Stomach smooth muscle (tissue), 2 donors: ENCODE results near the gene KRAS.
"Not testable (repeated sequence)": the region's sequence is repeated elsewhere in the genome, so short reads cannot be mapped to it uniquely, and the experiment has no call there.

ENCODE experiments used
- H3K27ac ChIP-seq: one replicate; pipeline ENCODE4 v1.7.0; 2013; ENCODE audit warnings: mild to moderate bottlenecking, low read length, inconsistent platforms
- H3K27me3 ChIP-seq, 2 donors: one replicate each; pipeline ENCODE4 v1.7.0; 2013; ENCODE audit warnings: low read length in 2 of 2; ENCODE audit not compliant: insufficient read depth in 2 of 2, control insufficient read depth in 1 of 2
- H3K36me3 ChIP-seq, 2 donors: one replicate each; pipeline ENCODE4 v1.7.0; 2013; ENCODE audit warnings: low read length in 2 of 2; ENCODE audit not compliant: control insufficient read depth in 2 of 2, insufficient read depth in 2 of 2
- H3K4me1 ChIP-seq: one replicate; pipeline ENCODE4 v1.7.0; 2013; ENCODE audit warnings: low read length; ENCODE audit not compliant: control insufficient read depth, insufficient read depth
- H3K4me3 ChIP-seq, 2 donors: one replicate each; pipeline ENCODE4 v1.7.0; 2013; ENCODE audit warnings: low read length in 2 of 2
- H3K9ac ChIP-seq, 2 donors: one replicate each; pipeline ENCODE4 v1.7.0; 2013; ENCODE audit warnings: low read length in 2 of 2, mild to moderate bottlenecking in 1 of 2
- H3K9me3 ChIP-seq, 2 donors: one replicate each; pipeline ENCODE4 v1.7.0; 2013; ENCODE audit warnings: low read length in 2 of 2; ENCODE audit not compliant: control insufficient read depth in 2 of 2
- donor health status: healthy.
- donor health status: Pancreatic carcinoma.

KRAS gene

DNA sequence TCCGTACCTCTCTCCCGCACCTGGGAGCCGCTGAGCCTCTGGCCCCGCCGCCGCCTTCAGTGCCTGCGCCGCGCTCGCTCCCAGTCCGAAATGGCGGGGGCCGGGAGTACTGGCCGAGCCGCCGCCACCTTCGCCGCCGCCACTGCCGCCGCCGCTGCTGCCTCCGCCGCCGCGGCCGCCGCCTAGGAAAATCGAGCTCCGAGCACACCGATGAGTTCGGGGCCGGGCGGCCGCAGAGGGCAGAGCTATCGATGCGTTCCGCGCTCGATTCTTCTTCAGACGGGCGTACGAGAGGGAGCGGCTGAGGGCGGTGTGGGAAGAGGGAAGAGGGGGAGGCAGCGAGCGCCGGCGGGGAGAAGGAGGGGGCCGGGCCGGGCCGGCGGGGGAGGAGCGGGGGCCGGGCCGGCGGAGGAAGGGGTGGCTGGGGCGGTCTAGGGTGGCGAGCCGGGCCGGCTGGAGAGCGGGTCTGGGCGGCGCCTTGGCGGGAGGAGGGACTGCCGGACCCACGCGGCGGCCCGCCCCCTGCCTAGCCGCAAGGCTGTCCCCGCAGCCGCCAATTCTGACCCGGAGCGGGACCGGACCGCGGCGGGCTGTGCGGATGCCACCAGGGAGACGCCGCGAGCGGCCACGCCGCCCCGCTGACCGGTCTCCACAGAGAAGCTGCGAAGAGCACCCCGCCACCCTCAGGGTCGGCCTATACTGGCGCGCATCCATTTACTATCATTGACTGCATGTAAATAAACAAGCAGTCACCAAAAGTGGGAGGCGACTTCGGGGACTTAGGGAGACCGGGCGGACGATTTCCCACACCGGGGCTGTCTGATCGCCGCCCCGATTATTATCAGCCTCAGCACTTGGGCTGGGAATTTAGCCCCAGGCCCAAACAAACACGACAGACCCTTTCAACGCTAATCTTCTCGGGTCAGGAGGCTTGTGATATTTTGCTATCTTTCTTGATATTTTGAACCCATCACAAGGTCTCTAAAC is at the start of gene KRAS:
Gene KRAS, minus strand, starts transcription at position 186 of the 987 bp plus-strand sequence.
- peak within 1 kb of the TSS; percentile 87 to 91 for H3K4me3 ChIP-seq
- no peaks in the 10 kb centered on the region for H3K9me3 ChIP-seq
- H3K4me1 ChIP-seq = peaks cover 2% of the 10 kb centered on the region
- H3K9ac ChIP-seq = peak within 1 kb of the TSS; percentile 71 to 72
- no peaks in the 10 kb centered on the region for H3K36me3 ChIP-seq
- H3K27ac ChIP-seq = peak within 1 kb of the TSS; percentile 77
- H3K27me3 ChIP-seq = no peaks in the 10 kb centered on the region

- no peaks in the 10 kb centered on the region for H3K4me1 ChIP-seq
- H3K9me3 ChIP-seq = no peaks in the 10 kb centered on the region
These were observed 45.7 kb upstream of the KRAS start for GRCh38 chr12:25296381-25296780.

GRCh38 chr12:25295361-25295760 is 44.6 kb upstream of the KRAS start:
- Histone ChIP-seq H3K27ac (no peak overlapping the region), H3K27me3 (no peaks in the 10 kb centered on the region), H3K9ac (no peak overlapping the region), H3K4me1 (no peaks in the 10 kb centered on the region), H3K36me3 (no peaks in the 10 kb centered on the region), H3K4me3 (no peak overlapping the region), H3K9me3 (no peaks in the 10 kb centered on the region)

More at GRCh38 chr12:25296381-25296780, 45.7 kb upstream of the KRAS start:
- H3K4me3 ChIP-seq = no peak overlapping the region
- no peak overlapping the region for H3K9ac ChIP-seq
- no peak overlapping the region for H3K27ac ChIP-seq
- no peaks in the 10 kb centered on the region for H3K27me3 ChIP-seq
- H3K36me3 ChIP-seq = no peaks in the 10 kb centered on the region

- Histone ChIP-seq H3K4me3 (no peak overlapping the region), H3K27ac (no peak overlapping the region), H3K9me3 (peaks cover 0 to 5% of the 10 kb centered on the region in 2 donors), H3K4me1 (no peaks in the 10 kb centered on the region), H3K36me3 (no peaks in the 10 kb centered on the region), H3K27me3 (no peaks in the 10 kb centered on the region), H3K9ac (no peak overlapping the region)
These were observed 42.9 kb upstream of the KRAS start for GRCh38 chr12:25293653-25294052.

DNA sequence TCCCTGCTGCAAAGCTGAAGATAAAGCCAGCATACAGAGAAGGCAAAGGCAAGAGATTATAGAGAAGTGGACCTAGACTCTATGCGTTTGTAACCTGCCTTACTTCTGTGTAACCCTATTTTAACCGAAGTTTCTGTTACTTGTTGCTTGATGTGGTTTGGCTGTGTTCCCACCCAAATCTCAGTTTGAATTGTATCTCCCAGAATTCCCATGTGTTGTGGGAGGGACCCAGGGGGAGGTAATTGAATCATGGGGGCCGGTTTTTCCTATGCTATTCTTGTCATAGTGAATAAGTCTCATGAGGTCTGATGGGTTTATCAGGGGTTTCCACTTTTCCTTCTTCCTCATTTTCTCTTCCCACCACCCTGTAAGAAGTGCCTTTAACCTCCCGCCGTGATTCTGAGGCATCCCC is 42.1 kb upstream of the KRAS start:
- not testable (repeated sequence) for H3K4me1 ChIP-seq, H3K9me3 ChIP-seq, H3K36me3 ChIP-seq, H3K9ac ChIP-seq, H3K27ac ChIP-seq, H3K27me3 ChIP-seq, H3K4me3 ChIP-seq

- H3K9ac ChIP-seq = no peak overlapping the region
- H3K27me3 ChIP-seq = no peaks in the 10 kb centered on the region
- peaks cover 0 to 5% of the 10 kb centered on the region in 2 donors for H3K9me3 ChIP-seq
- H3K4me1 ChIP-seq = peaks cover under 1% of the 10 kb centered on the region
- H3K27ac ChIP-seq = no peak overlapping the region
- H3K36me3 ChIP-seq = no peaks in the 10 kb centered on the region
- H3K4me3 ChIP-seq = no peak overlapping the region
These were observed 36.9 kb upstream of the KRAS start for GRCh38 chr12:25287610-25288009.

DNA sequence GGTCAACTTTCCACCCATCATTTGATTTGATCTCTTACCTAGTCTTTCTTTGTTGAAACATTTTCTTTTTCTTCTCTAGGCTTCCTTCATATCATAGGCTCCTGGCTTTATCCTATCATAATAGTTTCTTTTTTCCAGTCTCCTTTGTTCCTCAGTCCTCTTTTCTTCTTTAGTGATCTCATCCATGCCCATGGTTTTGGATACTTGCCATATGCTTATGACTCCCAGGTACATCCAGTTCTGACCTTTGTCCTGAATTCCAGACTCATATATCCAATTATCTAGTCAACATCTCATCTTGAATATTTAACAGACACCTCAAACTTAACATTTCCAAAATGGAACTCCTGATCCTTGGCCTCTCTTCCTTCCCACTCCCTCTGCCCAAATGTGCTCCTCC is 36.1 kb upstream of the KRAS start:
- Histone ChIP-seq H3K27ac (no peak overlapping the region), H3K4me3 (no peak overlapping the region), H3K9ac (no peak overlapping the region), H3K36me3 (no peaks in the 10 kb centered on the region), H3K9me3 (peaks cover 0 to 5% of the 10 kb centered on the region in 2 donors), H3K27me3 (no peaks in the 10 kb centered on the region), H3K4me1 (peaks cover 5% of the 10 kb centered on the region)

DNA sequence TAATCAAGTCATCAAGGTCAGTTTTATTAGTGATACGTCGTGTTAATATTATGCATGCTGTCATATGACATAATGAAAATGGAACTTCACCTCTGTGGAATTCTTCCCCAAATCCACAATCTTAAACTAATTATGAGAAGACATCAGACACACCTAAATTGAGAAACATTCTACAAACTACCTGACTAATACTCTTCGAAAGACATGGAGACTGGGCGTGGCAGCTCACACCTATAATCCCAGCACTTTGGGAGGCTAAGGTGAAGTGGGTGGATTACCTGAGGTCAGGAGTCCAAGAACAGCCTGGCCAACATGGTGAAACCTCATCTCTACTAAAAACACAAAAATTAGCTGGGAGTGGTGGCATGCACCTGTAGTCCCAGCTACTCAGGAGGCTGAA is 33.3 kb upstream of the KRAS start:
- no peak overlapping the region for H3K9ac ChIP-seq
- H3K27me3 ChIP-seq = no peaks in the 10 kb centered on the region
- no peaks in the 10 kb centered on the region for H3K36me3 ChIP-seq
- no peak overlapping the region for H3K4me3 ChIP-seq
- no peaks in the 10 kb centered on the region for H3K9me3 ChIP-seq
- H3K4me1 ChIP-seq = peaks cover 5% of the 10 kb centered on the region
- H3K27ac ChIP-seq = no peak overlapping the region

- H3K36me3 ChIP-seq = no peaks in the 10 kb centered on the region
- H3K27ac ChIP-seq = peak overlapping the region; percentile 37
- H3K9ac ChIP-seq = peak overlapping the region in 1 of 2 donors; percentile 28
- H3K9me3 ChIP-seq = no peaks in the 10 kb centered on the region
- H3K27me3 ChIP-seq = no peaks in the 10 kb centered on the region
- H3K4me3 ChIP-seq = peak overlapping the region in 1 of 2 donors; percentile 16
- H3K4me1 ChIP-seq = peaks cover 5% of the 10 kb centered on the region
These were observed 32.3 kb upstream of the KRAS start for GRCh38 chr12:25283006-25283405.

- H3K4me3 ChIP-seq = no peak overlapping the region
- peaks cover 11% of the 10 kb centered on the region for H3K4me1 ChIP-seq
- H3K27ac ChIP-seq = no peak overlapping the region
- no peaks in the 10 kb centered on the region for H3K9me3 ChIP-seq
- no peaks in the 10 kb centered on the region for H3K27me3 ChIP-seq
- H3K36me3 ChIP-seq = no peaks in the 10 kb centered on the region
- H3K9ac ChIP-seq = no peak overlapping the region
These were observed 29.4 kb upstream of the KRAS start for GRCh38 chr12:25280082-25280481.

DNA sequence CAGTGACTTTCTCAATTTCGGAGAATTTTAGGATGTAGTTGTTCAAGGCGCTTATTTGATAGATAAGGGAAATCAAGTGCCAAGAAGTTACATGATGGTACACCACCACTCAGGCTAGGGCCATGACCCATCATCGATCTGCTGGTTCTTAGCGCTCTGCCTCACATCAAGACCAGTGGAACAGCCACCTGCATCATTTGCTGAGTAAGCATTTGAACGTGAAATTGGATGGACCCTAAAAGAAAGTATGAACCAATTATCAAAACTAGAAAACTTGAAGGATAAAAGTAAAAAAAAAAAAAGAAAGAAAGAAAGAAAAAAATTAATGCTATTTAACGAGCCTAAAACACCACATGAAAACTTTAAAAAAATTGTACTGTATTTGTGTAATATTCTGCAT is 27.5 kb upstream of the KRAS start:
- Histone ChIP-seq H3K27ac (no peak overlapping the region), H3K27me3 (no peaks in the 10 kb centered on the region), H3K36me3 (no peaks in the 10 kb centered on the region), H3K4me1 (peaks cover 11% of the 10 kb centered on the region), H3K4me3 (no peak overlapping the region), H3K9ac (no peak overlapping the region), H3K9me3 (no peaks in the 10 kb centered on the region)
